IPS-18a (cell line): Measurements from ENCODE around the gene FBN2.
"Not testable (repeated sequence)": the region's sequence is repeated elsewhere in the genome, so short reads cannot be mapped to it uniquely, and the experiment has no call there.

ENCODE experiments used
- H3K27ac ChIP-seq: one replicate; pipeline ENCODE4 v1.5.1; 2013; ENCODE audit warnings: low read length
- H3K27me3 ChIP-seq: one replicate; pipeline ENCODE4 v1.6.1; 2013; ENCODE audit warnings: mild to moderate bottlenecking, low read length; ENCODE audit not compliant: control insufficient read depth, insufficient read depth
- H3K36me3 ChIP-seq: one replicate; pipeline ENCODE4 v1.6.1; 2013; ENCODE audit warnings: low read depth, low read length; ENCODE audit not compliant: control insufficient read depth
- H3K4me1 ChIP-seq: one replicate; pipeline ENCODE4 v1.6.1; 2013; ENCODE audit warnings: low read depth, low read length; ENCODE audit not compliant: control insufficient read depth
- H3K4me3 ChIP-seq: one replicate; pipeline ENCODE4 v1.5.1; 2013; ENCODE audit warnings: low read length
- H3K9ac ChIP-seq: one replicate; pipeline ENCODE4 v1.6.1; 2013; ENCODE audit warnings: mild to moderate bottlenecking, low read length, moderate library complexity
- H3K9me3 ChIP-seq: one replicate; pipeline ENCODE4 v1.6.1; 2013; ENCODE audit warnings: low read depth, low read length; ENCODE audit not compliant: control insufficient read depth

Gene FBN2

GRCh38 chr5:128472919-128473318, 65.1 kb downstream of the FBN2 start:
- Histone ChIP-seq H3K9ac (no peak overlapping the region), H3K27me3 (no peaks in the 10 kb centered on the region), H3K36me3 (no peaks in the 10 kb centered on the region), H3K4me1 (no peaks in the 10 kb centered on the region), H3K9me3 (no peaks in the 10 kb centered on the region), H3K4me3 (no peak overlapping the region), H3K27ac (no peak overlapping the region)

DNA sequence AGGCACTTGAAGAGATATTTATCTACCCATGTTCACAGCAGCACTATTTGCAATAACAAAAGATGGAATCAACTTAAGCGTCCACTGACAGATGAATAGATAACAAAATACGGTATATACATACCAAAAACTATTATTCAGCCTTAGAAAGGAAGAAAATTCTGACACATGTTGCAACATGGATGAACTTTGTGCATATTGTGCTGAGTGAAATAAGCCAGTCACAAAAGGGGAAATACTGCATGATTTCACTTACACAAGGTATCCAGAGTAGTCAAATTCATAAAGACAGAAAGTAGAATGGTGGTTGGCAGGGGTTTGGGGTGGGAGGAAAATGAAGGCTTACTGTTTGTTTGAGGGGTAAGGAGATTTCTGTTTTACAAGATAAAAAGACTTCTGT, 66.0 kb downstream of the FBN2 start:
- H3K27ac ChIP-seq, result no peak overlapping the region
- no peak overlapping the region for H3K9ac ChIP-seq
- H3K27me3 ChIP-seq, result no peaks in the 10 kb centered on the region
- H3K4me1 ChIP-seq, result no peaks in the 10 kb centered on the region
- no peaks in the 10 kb centered on the region for H3K9me3 ChIP-seq
- no peak overlapping the region for H3K4me3 ChIP-seq
- H3K36me3 ChIP-seq, result no peaks in the 10 kb centered on the region

DNA sequence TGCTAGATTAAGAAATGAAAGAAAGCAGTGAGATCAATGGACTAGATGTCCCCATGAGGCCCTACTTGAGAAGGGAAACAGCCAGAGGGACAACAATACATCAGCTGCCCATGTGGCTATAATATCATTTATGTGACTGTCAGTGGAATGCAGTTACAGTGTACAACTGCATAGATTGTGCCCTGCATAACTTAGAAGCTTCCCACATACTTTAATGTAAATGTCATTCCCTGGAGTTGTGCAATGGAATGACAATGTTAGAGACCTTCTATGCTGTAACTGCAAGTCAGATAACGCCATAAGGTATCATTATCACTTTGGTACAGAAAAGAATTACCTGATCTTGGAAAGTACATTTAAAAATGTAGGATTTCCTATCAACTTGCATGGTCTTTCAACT, 67.4 kb downstream of the FBN2 start:
- no peaks in the 10 kb centered on the region for H3K4me1 ChIP-seq
- no peaks in the 10 kb centered on the region for H3K27me3 ChIP-seq
- no peaks in the 10 kb centered on the region for H3K36me3 ChIP-seq
- H3K27ac ChIP-seq, result no peak overlapping the region
- no peak overlapping the region for H3K9ac ChIP-seq
- H3K9me3 ChIP-seq, result no peaks in the 10 kb centered on the region
- no peak overlapping the region for H3K4me3 ChIP-seq

DNA sequence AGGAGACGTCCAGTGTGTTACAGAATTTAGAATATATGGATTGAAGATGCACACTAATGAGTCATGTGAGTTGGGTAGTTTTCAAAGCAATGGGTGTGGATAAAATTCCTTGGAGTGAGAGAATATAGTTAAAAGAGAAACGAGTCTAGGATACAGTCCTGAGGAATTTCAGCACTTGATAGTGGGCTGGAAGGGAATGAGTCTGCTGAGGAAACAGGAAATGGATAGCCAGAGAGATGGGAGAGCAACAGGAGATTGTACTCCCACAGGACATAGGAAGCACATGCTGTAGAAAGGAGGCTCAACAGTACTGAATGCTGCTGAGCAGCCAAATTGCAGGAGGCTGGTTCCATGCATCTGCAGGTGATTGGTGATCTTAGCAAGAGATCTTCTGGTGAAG, 68.1 kb downstream of the FBN2 start:
- Histone ChIP-seq H3K27ac (no peak overlapping the region), H3K36me3 (no peaks in the 10 kb centered on the region)

GRCh38 chr5:128466980-128467379, 71.1 kb downstream of the FBN2 start:
- no peak overlapping the region for H3K27ac ChIP-seq
- H3K36me3 ChIP-seq, result peaks cover 6% of the 10 kb centered on the region
- no peaks in the 10 kb centered on the region for H3K9me3 ChIP-seq
- H3K4me3 ChIP-seq, result no peak overlapping the region
- no peaks in the 10 kb centered on the region for H3K4me1 ChIP-seq
- no peaks in the 10 kb centered on the region for H3K27me3 ChIP-seq
- H3K9ac ChIP-seq, result no peak overlapping the region

More for the DNA sequence above, 68.1 kb downstream of the FBN2 start:
- Histone ChIP-seq H3K27me3 (no peaks in the 10 kb centered on the region), H3K9me3 (no peaks in the 10 kb centered on the region), H3K4me1 (no peaks in the 10 kb centered on the region), H3K9ac (no peak overlapping the region), H3K4me3 (no peak overlapping the region)

GRCh38 chr5:128466554-128466953, 71.5 kb downstream of the FBN2 start:
- H3K27me3 ChIP-seq, result no peaks in the 10 kb centered on the region
- no peaks in the 10 kb centered on the region for H3K9me3 ChIP-seq
- H3K9ac ChIP-seq, result no peak overlapping the region
- H3K27ac ChIP-seq, result no peak overlapping the region
- peaks cover 6% of the 10 kb centered on the region for H3K36me3 ChIP-seq
- H3K4me1 ChIP-seq, result no peaks in the 10 kb centered on the region
- no peak overlapping the region for H3K4me3 ChIP-seq

- Histone ChIP-seq H3K27ac (no peak overlapping the region), H3K36me3 (peaks cover 6% of the 10 kb centered on the region), H3K4me3 (no peak overlapping the region), H3K9ac (no peak overlapping the region), H3K4me1 (no peaks in the 10 kb centered on the region), H3K27me3 (no peaks in the 10 kb centered on the region), H3K9me3 (no peaks in the 10 kb centered on the region)
Measured at GRCh38 chr5:128464596-128464995, 73.4 kb downstream of the FBN2 start.

- Histone ChIP-seq H3K36me3 (peaks cover 6% of the 10 kb centered on the region), H3K9me3 (no peaks in the 10 kb centered on the region), H3K27me3 (no peaks in the 10 kb centered on the region), H3K4me1 (no peaks in the 10 kb centered on the region), H3K4me3 (no peak overlapping the region), H3K9ac (no peak overlapping the region), H3K27ac (no peak overlapping the region)
Measured at GRCh38 chr5:128462330-128462729, 75.7 kb downstream of the FBN2 start.

GRCh38 chr5:128457147-128457915, 80.7 kb downstream of the FBN2 start:
- not testable (repeated sequence) for H3K4me3 ChIP-seq

GRCh38 chr5:128455841-128456361, 82.1 kb downstream of the FBN2 start:
- Histone ChIP-seq H3K4me3 (no peak overlapping the region), H3K27me3 (no peaks in the 10 kb centered on the region), H3K9me3 (no peaks in the 10 kb centered on the region), H3K4me1 (peaks cover 18% of the 10 kb centered on the region), H3K9ac (no peak overlapping the region), H3K36me3 (no peaks in the 10 kb centered on the region), H3K27ac (no peak overlapping the region)

More at GRCh38 chr5:128457147-128457915, 80.7 kb downstream of the FBN2 start:
- not testable (repeated sequence) for H3K27ac ChIP-seq, H3K36me3 ChIP-seq, H3K27me3 ChIP-seq, H3K9me3 ChIP-seq, H3K9ac ChIP-seq
- peaks cover 18% of the 10 kb centered on the region for H3K4me1 ChIP-seq

DNA sequence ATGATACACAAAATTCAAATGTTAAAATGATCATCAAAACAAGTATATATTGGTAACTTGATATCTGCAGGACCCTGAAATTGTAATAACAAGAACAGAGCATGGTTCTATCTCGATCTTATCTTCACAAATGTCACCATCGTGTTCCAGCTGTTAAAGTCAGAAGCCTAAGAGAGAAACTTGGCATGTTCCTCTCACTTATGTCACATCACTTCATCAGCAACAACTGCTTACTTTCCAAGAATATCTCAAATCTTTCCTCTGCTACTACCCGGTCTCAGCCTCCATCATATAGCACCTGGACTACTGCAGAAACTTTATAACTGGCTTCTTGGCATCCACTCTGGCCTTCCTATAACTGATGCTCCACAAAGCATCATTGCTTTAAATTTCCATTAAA, 84.9 kb downstream of the FBN2 start:
- Histone ChIP-seq H3K4me3 (no peak overlapping the region), H3K27ac (no peak overlapping the region), H3K27me3 (no peaks in the 10 kb centered on the region), H3K4me1 (peaks cover 18% of the 10 kb centered on the region), H3K9me3 (no peaks in the 10 kb centered on the region), H3K9ac (no peak overlapping the region), H3K36me3 (no peaks in the 10 kb centered on the region)

DNA sequence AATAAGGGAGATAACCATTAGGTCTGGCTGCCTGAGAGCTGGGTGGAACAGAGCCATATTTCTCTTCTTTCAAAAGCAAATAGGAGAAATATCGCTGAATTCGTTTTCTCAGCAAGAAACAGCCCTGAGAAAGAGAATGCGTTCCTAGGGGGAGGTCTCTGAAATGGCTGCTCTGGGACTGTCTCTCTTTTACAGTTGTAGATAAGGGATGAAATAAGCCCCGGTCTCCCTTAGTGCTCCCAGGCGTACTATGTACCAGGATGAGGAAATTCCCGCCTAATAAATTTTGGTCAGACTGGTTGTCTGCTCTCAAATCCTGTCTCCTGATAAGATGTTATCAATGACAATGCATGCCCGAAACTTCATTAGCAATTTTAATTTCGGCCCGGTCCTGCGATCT, 90.8 kb downstream of the FBN2 start:
- H3K27me3 ChIP-seq, H3K27ac ChIP-seq, H3K4me3 ChIP-seq, H3K9ac ChIP-seq, H3K36me3 ChIP-seq, H3K4me1 ChIP-seq, H3K9me3 ChIP-seq: not testable (repeated sequence)
